GM21786 (cell line): Measurements from ENCODE around the gene ZNF90.
A peak's percentile ranks its signal among the peaks of the same experiment; 100 is the strongest.
"Not testable (repeated sequence)": the region's sequence is repeated elsewhere in the genome, so short reads cannot be mapped to it uniquely, and the experiment has no call there.

Source experiments
- ATAC-seq: cut with Tn5 transposase; IDR thresholded peaks from one replicate; pipeline ENCODE4 v1.9.1; 2021; ENCODE audit not compliant: unreplicated experiment

Gene ZNF90

GRCh38 chr19:20077791-20078463, at the start of gene ZNF90:
Gene ZNF90, plus strand, starts transcription at chr19:20078000. Its CDS starts 133 bp downstream, at chr19:20078133.
- peak; percentile 91 for ATAC-seq

GRCh38 chr19:20028611-20029010, 49.2 kb upstream of the ZNF90 start:
- ATAC-seq, result no peak

GRCh38 chr19:20035935-20036334, 41.9 kb upstream of the ZNF90 start:
- ATAC-seq, result no peak

- no peak for ATAC-seq
Measured at GRCh38 chr19:20038358-20039202, 39.2 kb upstream of the ZNF90 start.

GRCh38 chr19:20039203-20039723, 38.5 kb upstream of the ZNF90 start, which contains the start of gene ZNF682:
Gene ZNF682, minus strand, starts transcription at chr19:20039505. Its CDS starts 160 bp downstream, at chr19:20039345.
- ATAC-seq, result peak; percentile 97

GRCh38 chr19:20044663-20045062, 33.1 kb upstream of the ZNF90 start:
- ATAC-seq, result no peak

GRCh38 chr19:20045742-20046141, 32.1 kb upstream of the ZNF90 start:
- not testable (repeated sequence) for ATAC-seq

GRCh38 chr19:20051841-20052768, 25.7 kb upstream of the ZNF90 start:
- ATAC-seq, result peak; percentile 95

GRCh38 chr19:20058738-20059137, 19.1 kb upstream of the ZNF90 start:
- ATAC-seq, result not testable (repeated sequence)

- ATAC-seq, result no peak
Measured at GRCh38 chr19:20060282-20060681, 17.5 kb upstream of the ZNF90 start.

- ATAC-seq, result no peak
Measured at GRCh38 chr19:20066861-20067260, 10.9 kb upstream of the ZNF90 start.

- no peak for ATAC-seq
Measured at GRCh38 chr19:20067943-20068342, 9.9 kb upstream of the ZNF90 start.

- ATAC-seq, result not testable (repeated sequence)
Measured at GRCh38 chr19:20068559-20068958, 9.2 kb upstream of the ZNF90 start.

- ATAC-seq, result no peak
Measured at GRCh38 chr19:20070691-20071090, 7.1 kb upstream of the ZNF90 start.

- no peak for ATAC-seq
Measured at GRCh38 chr19:20072936-20073335, 4.9 kb upstream of the ZNF90 start.

- no peak for ATAC-seq
Measured at GRCh38 chr19:20078581-20079031, 806 bp downstream of the ZNF90 start.

GRCh38 chr19:20079476-20079875, 1.7 kb downstream of the ZNF90 start:
- no peak for ATAC-seq

- no peak for ATAC-seq
Measured at GRCh38 chr19:20080656-20081055, 2.9 kb downstream of the ZNF90 start.

- ATAC-seq, result not testable (repeated sequence)
Measured at GRCh38 chr19:20082232-20082833, 4.5 kb downstream of the ZNF90 start.

GRCh38 chr19:20082876-20083275, 5.1 kb downstream of the ZNF90 start:
- ATAC-seq, result not testable (repeated sequence)
